Stomach (tissue), 4 donors: Measurements from ENCODE around the gene RNFT1.
"Not testable (repeated sequence)": the region's sequence is repeated elsewhere in the genome, so short reads cannot be mapped to it uniquely, and the experiment has no call there.

Experiments
- CTCF ChIP-seq, 7 experiments: fragments of 450-650 bp in 4 of 7; fragments of 200-600 bp in 3 of 7; sonication (generic) in 3 of 7; IDR thresholded peaks; one replicate each; pipeline ENCODE4 v1.5.1; 2016 to 2019; ENCODE audit warnings: antibody characterized with exemption in 7 of 7, control low read depth in 2 of 7, mild to moderate bottlenecking in 1 of 7
- EP300 ChIP-seq: sonication (generic); formaldehyde crosslinking; IDR thresholded peaks from one replicate; pipeline ENCODE4 v1.6.1; 2017; ENCODE audit warnings: antibody characterized with exemption
- POLR2A ChIP-seq, 4 donors: fragments of 450-650 bp; IDR thresholded peaks; one replicate each; pipeline ENCODE4 v1.6.1; 2016; ENCODE audit warnings: antibody characterized with exemption in 4 of 4, control low read depth in 2 of 4, mild to moderate bottlenecking in 1 of 4, moderate library complexity in 1 of 4

GRCh38 chr17:59930121-59930520 is 34.4 kb downstream of the RNFT1 start:
- not testable (repeated sequence) for TF ChIP-seq CTCF (IDR thresholded peaks at IDR 0.05); EP300; POLR2A (IDR thresholded peaks at IDR 0.05)
